ENCODE measurements around the gene MGMT. TPM values are rescaled to one million over a fixed set of nuclear protein-coding genes. Genes with fewer than 3 reads are reported as not detected.

MGMT gene
- total and polyA plus RNA-seq, 3 donors from 2014 or later: 32.8 to 40.7 (median 37.9) TPM

DNA sequence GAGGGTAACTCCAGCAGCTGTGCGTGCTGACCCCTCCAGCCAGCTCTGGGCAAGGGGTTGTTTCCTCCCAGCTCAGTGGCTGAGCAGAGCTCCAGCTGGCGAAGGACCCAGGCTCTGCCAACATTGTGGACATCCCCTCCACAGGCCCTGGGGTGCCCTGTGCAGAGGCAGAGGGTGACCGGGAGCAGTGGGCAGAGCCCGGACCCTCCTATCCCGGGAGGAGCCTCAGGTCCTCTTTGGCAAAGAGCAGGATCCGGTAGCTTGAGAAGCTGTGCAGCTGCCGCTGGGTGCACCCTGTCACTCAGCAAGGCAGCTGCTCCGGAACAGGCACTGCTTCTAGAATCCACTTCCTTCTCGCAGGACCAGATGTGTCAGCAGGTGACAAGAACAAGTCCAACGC lies 321.2 kb downstream of the MGMT start:
- 93 to 95% methylated on average over 3 to 10 of the region's 10 CpGs for WGBS, 2 donors
- H3K4me1 ChIP-seq: no peaks in the 10 kb centered on the region
- intact Hi-C loops (cut with DNase I; ENCODE audit: low total_unique reads): no loop called here
- TF ChIP-seq POLR2A (IDR thresholded peaks at IDR 0.05): no peak
- TF ChIP-seq, protein P1, sequence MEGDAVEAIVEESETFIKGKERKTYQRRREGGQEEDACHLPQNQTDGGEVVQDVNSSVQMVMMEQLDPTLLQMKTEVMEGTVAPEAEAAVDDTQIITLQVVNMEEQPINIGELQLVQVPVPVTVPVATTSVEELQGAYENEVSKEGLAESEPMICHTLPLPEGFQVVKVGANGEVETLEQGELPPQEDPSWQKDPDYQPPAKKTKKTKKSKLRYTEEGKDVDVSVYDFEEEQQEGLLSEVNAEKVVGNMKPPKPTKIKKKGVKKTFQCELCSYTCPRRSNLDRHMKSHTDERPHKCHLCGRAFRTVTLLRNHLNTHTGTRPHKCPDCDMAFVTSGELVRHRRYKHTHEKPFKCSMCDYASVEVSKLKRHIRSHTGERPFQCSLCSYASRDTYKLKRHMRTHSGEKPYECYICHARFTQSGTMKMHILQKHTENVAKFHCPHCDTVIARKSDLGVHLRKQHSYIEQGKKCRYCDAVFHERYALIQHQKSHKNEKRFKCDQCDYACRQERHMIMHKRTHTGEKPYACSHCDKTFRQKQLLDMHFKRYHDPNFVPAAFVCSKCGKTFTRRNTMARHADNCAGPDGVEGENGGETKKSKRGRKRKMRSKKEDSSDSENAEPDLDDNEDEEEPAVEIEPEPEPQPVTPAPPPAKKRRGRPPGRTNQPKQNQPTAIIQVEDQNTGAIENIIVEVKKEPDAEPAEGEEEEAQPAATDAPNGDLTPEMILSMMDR (IDR thresholded peaks at IDR 0.05): no peak
- no peak for DNase-seq
- H3K4me3 ChIP-seq: no peak overlapping the region
- no peaks in the 10 kb centered on the region for H3K27me3 ChIP-seq
- no peak overlapping the region for H3K27ac ChIP-seq
- no peaks in the 10 kb centered on the region for H3K9me3 ChIP-seq
- H3K36me3 ChIP-seq (ENCODE audit: low read depth, missing control alignments): no peaks in the 10 kb centered on the region

DNA sequence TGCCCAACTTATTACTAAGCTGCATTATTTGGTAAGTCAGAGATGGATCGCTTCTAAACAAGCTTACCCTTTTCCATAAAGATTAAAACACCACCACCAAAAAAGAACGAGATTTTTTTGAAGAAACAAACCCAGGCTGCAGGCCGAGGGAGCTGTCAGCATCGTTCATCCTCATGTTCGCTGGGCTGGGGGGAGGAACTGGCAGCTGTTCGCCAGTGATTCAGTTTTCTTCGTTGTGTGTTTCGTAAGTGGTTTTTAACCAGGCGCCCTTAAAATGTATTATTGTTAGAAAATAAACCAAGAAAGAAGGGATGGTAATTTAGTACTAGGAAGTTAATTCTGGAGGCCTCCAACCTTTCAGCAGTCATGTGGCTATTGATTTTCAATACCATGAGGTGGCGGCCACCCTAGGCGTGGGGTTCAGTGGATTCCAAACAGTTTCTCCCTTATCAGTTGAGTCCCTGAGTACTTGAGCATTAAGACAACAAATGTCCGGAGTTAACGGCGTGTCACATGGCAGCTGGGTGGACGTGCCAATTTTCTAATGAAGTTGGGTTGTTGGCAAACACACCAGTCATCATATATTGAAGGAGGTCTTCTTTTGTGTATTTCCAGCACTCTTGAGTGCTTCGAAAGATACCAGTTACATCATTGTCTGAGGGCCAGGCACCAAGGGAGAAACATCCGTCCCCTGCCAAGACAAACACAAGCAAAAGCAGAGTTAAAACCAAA lies 323.8 kb downstream of the MGMT start:
- TF ChIP-seq, protein P1 (IDR thresholded peaks at IDR 0.05): no peak
- no peak for TF ChIP-seq POLR2A (IDR thresholded peaks at IDR 0.05)
- no peaks in the 10 kb centered on the region for H3K9me3 ChIP-seq
- H3K4me1 ChIP-seq: no peaks in the 10 kb centered on the region
- WGBS, 2 donors: 85 to 87% methylated on average over 17 of the region's 17 CpGs
- no peak for DNase-seq
- no peaks in the 10 kb centered on the region for H3K36me3 ChIP-seq (ENCODE audit: low read depth, missing control alignments)
- no peak overlapping the region for H3K27ac ChIP-seq
- H3K4me3 ChIP-seq: no peak overlapping the region
- intact Hi-C loops (cut with DNase I; ENCODE audit: low total_unique reads): no loop called here
- no peaks in the 10 kb centered on the region for H3K27me3 ChIP-seq

DNA sequence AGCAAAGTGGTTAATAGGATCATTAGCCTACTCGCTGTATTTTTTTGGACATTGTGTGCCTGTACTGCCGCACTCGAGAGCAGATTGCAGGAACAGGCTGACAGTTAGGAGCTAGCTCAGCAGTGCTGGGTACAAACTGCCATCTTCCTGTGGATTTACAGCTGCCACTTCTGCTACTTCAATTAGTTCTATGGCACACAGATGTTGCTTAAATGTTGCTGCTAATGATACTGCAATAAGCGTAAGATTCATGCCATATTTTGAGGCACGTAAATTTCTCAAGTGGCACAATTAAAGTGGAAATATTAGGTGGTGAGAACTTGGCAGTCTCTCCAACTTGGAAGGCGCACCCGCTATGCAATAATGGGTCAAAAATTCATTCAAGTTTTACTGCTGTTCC lies 325.1 kb downstream of the MGMT start:
- Histone ChIP-seq H3K27me3 (no peaks in the 10 kb centered on the region), H3K27ac (no peak overlapping the region), H3K36me3 (ENCODE audit: low read depth, missing control alignments) (no peaks in the 10 kb centered on the region), H3K4me1 (no peaks in the 10 kb centered on the region), H3K9me3 (no peaks in the 10 kb centered on the region), H3K4me3 (no peak overlapping the region)
- 75% methylated on average over 7 of the region's 7 CpGs for WGBS, 2 donors
- DNase-seq: no peak
- intact Hi-C loops (cut with DNase I; ENCODE audit: low total_unique reads): no loop called here
- TF ChIP-seq, protein P1 (IDR thresholded peaks at IDR 0.05): no peak
- no peak for TF ChIP-seq POLR2A (IDR thresholded peaks at IDR 0.05)

DNA sequence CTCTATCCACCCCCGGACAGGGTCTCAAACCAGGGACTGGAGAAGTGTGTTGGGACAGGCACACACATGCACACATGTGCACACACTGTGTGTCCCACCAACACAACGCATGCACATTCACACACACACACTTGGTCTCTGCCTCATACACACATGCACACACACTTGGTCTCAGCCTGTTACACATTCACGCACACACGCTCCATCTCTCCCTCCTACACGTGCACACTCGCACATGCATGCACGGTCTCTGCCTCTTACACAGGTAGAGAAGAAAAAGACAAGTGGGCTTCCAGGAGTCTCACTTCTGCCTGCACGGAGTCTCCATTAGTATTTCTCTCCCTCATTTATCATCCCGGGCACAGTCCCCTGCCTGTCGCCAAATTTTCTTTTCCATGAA lies 325.8 kb downstream of the MGMT start:
- no peaks in the 10 kb centered on the region for H3K4me1 ChIP-seq
- no peaks in the 10 kb centered on the region for H3K36me3 ChIP-seq (ENCODE audit: low read depth, missing control alignments)
- no peak overlapping the region for H3K4me3 ChIP-seq
- WGBS, 2 donors: 89 to 93% methylated on average over 10 of the region's 10 CpGs
- H3K27me3 ChIP-seq: no peaks in the 10 kb centered on the region
- no peaks in the 10 kb centered on the region for H3K9me3 ChIP-seq
- no peak overlapping the region for H3K27ac ChIP-seq
- TF ChIP-seq POLR2A (IDR thresholded peaks at IDR 0.05): no peak
- TF ChIP-seq, protein P1 (IDR thresholded peaks at IDR 0.05): no peak
- intact Hi-C loops (cut with DNase I; ENCODE audit: low total_unique reads): no loop called here
- no peak for DNase-seq

DNA sequence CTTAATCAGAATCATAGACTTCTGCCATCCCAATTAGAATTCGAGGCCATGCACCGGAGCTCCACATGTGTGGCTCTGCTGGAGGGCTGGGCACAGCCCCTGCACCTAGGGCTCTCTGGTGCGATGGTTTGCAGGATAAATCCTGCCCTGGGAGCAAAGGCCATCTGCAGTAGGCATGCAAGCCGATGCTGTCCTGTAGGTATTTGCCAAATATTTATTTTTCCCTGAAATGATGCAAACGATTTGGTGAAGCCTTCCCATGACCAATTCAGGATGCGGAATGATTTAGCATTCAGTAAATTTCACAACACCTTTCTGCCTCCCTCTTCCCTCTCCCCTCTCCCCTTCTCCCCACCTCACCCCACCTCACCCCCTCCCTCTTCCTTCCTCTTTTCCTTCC lies 326.4 kb downstream of the MGMT start:
- Histone ChIP-seq H3K4me1 (no peaks in the 10 kb centered on the region), H3K27ac (no peak overlapping the region), H3K27me3 (no peaks in the 10 kb centered on the region), H3K36me3 (ENCODE audit: low read depth, missing control alignments) (no peaks in the 10 kb centered on the region), H3K4me3 (no peak overlapping the region), H3K9me3 (no peaks in the 10 kb centered on the region)
- WGBS, 2 donors: 85 to 86% methylated on average over 6 of the region's 6 CpGs
- intact Hi-C loops (cut with DNase I; ENCODE audit: low total_unique reads): no loop called here
- no peak for DNase-seq
- TF ChIP-seq, protein P1 (IDR thresholded peaks at IDR 0.05): no peak
- TF ChIP-seq POLR2A (IDR thresholded peaks at IDR 0.05): no peak

Data from testis (tissue), 3 donors.